CD8-positive, alpha-beta memory T cell (primary cell): Measurements from ENCODE around the gene MICU2. TPM values are rescaled to one million over a fixed set of nuclear protein-coding genes. Genes with fewer than 3 reads are reported as not detected.

Source experiments
- CTCF ChIA-PET: fragments of 350-600 bp; sonication (Branson Sonifier 250); formaldehyde crosslinking; loops from one replicate; lab custom pipeline; 2021; ENCODE audit warnings: antibody characterized with exemption; lab: Charles Lee
- POLR2A ChIA-PET: fragments of 350-600 bp; sonication (Branson Sonifier 250); formaldehyde crosslinking; loops from one replicate; lab custom pipeline; 2021; ENCODE audit warnings: antibody characterized with exemption; lab: Charles Lee
- DNase-seq, 5 donors: peaks; one replicate each; pipeline versions ENCODE4 v3.0.0 to v3.0.0-alpha.2; 2020 to 2022; ENCODE audit warnings: mixed read lengths in 1 of 5
- H3K27ac ChIP-seq: one replicate; pipeline ENCODE4 v1.7.0; 2013; ENCODE audit warnings: low read depth, mild to moderate bottlenecking, low read length, moderate library complexity
- H3K27me3 ChIP-seq: 2 replicates; pipeline ENCODE4 v1.7.0; 2013; ENCODE audit warnings: low read length, mild to moderate bottlenecking; ENCODE audit not compliant: insufficient read depth, poor library complexity, severe bottlenecking
- H3K36me3 ChIP-seq: 2 replicates; pipeline ENCODE4 v1.7.0; 2013; ENCODE audit warnings: mild to moderate bottlenecking, low read length, moderate library complexity; ENCODE audit not compliant: insufficient read depth
- H3K4me1 ChIP-seq: 2 replicates; pipeline ENCODE4 v1.7.0; 2013; ENCODE audit warnings: mild to moderate bottlenecking, low read length, moderate library complexity; ENCODE audit not compliant: insufficient read depth
- H3K4me3 ChIP-seq: 2 replicates; pipeline ENCODE4 v1.7.0; 2013; ENCODE audit warnings: mild to moderate bottlenecking, low read length
- H3K9me3 ChIP-seq: 2 replicates; pipeline ENCODE4 v1.7.0; 2013; ENCODE audit warnings: mild to moderate bottlenecking, low read length
- H3K27ac Mint-ChIP-seq, 8 donors: one replicate each; pipeline ENCODE4 v1.8.0; 2020 to 2021; ENCODE audit warnings: mixed read lengths in 8 of 8, mild to moderate bottlenecking in 6 of 8, inconsistent platforms in 3 of 8, moderate library complexity in 3 of 8
- H3K27me3 Mint-ChIP-seq, 2 donors: one replicate each; pipeline ENCODE4 v1.8.0; 2020 to 2021; ENCODE audit warnings: mixed read lengths in 2 of 2, mild to moderate bottlenecking in 1 of 2, moderate library complexity in 1 of 2
- H3K36me3 Mint-ChIP-seq, 3 donors: one replicate each; pipeline ENCODE4 v1.8.0; 2020 to 2021; ENCODE audit warnings: mixed read lengths in 3 of 3, inconsistent platforms in 1 of 3, mild to moderate bottlenecking in 1 of 3
- H3K4me1 Mint-ChIP-seq, 3 donors: one replicate each; pipeline ENCODE4 v1.8.0; 2020 to 2021; ENCODE audit warnings: mixed read lengths in 3 of 3, inconsistent platforms in 1 of 3, mild to moderate bottlenecking in 1 of 3
- H3K4me3 Mint-ChIP-seq, 7 donors: one replicate each; pipeline ENCODE4 v1.8.0; 2020 to 2021; ENCODE audit warnings: mixed read lengths in 7 of 7, mild to moderate bottlenecking in 6 of 7, moderate library complexity in 4 of 7, inconsistent platforms in 2 of 7
- H3K9me3 Mint-ChIP-seq, 5 donors: one replicate each; pipeline ENCODE4 v1.8.0; 2020 to 2022; ENCODE audit warnings: mixed read lengths in 5 of 5, mild to moderate bottlenecking in 3 of 5, moderate library complexity in 2 of 5, inconsistent platforms in 1 of 5
- polyA plus RNA-seq: library from polyadenylated mRNA; unstranded; fragments of 300-500 nt; fragmentation: Illumina TruSeq; gene quantifications from one replicate; pipeline ENCODE4 v1.2.3, GENCODE V29; 2021
- total RNA-seq, 2 experiments: library from RNA; stranded (reverse); gene quantifications; one replicate each; pipeline ENCODE4 v1.2.3, GENCODE V29; 2021

MICU2 gene
- total and polyA plus RNA-seq, 3 experiments from 2014 or later: 36.0 to 47.6 (median 38.5) TPM

- peak overlapping the region in 4 of 7 donors; percentile 32 to 91 (median 50) for H3K4me3 Mint-ChIP-seq
- H3K27ac Mint-ChIP-seq: peak overlapping the region in 3 of 8 donors; percentile 15 to 93 (median 17)
- Histone ChIP-seq H3K4me1 (peaks cover 24% of the 10 kb centered on the region), H3K27me3 (no peaks in the 10 kb centered on the region), H3K4me3 (no peak overlapping the region), H3K9me3 (no peaks in the 10 kb centered on the region), H3K36me3 (no peaks in the 10 kb centered on the region), H3K27ac (no peak overlapping the region)
- DNase-seq: no peak
- H3K27me3 Mint-ChIP-seq: peaks cover 0 to 4% of the 10 kb centered on the region in 2 donors
- H3K4me1 Mint-ChIP-seq: peaks cover 25 to 37% (median 28%) of the 10 kb centered on the region in 3 donors
- H3K9me3 Mint-ChIP-seq: no peaks in the 10 kb centered on the region
- H3K36me3 Mint-ChIP-seq: peaks cover 0 to 11% (median 0%) of the 10 kb centered on the region in 3 donors
- ChIA-PET POLR2A (no interaction called here), CTCF (interaction anchor here (4.6 kb wide), 1 partner anchor 16 kb away, joined by 31 read pairs; no protein-coding TSS in a partner anchor)
Observed at GRCh38 chr13:21461131-21461530, 142.8 kb downstream of the MICU2 start.

GRCh38 chr13:21458813-21459701, 144.9 kb downstream of the MICU2 start, which contains the start of gene ZDHHC20:
Gene ZDHHC20, minus strand, starts transcription at chr13:21459303. Its CDS starts 132 bp downstream, at chr13:21459171.
- Mint-ChIP-seq H3K4me1 (peaks cover 41 to 53% (median 47%) of the 10 kb centered on the region in 3 donors), H3K4me3 (peak within 1 kb of the TSS; percentile 94 to 97 (median 96)), H3K27ac (peak within 1 kb of the TSS; percentile 93 to 98 (median 94)), H3K27me3 (peaks cover 0 to 4% of the 10 kb centered on the region in 2 donors), H3K9me3 (no peaks in the 10 kb centered on the region), H3K36me3 (peaks cover 3 to 15% (median 5%) of the 10 kb centered on the region in 3 donors)
- DNase-seq: peak; percentile 84 to 91 (median 87)
- Histone ChIP-seq H3K27ac (peak within 1 kb of the TSS; percentile 87), H3K4me3 (peak within 1 kb of the TSS; percentile 76), H3K36me3 (no peaks in the 10 kb centered on the region), H3K9me3 (no peaks in the 10 kb centered on the region), H3K4me1 (peaks cover 28% of the 10 kb centered on the region), H3K27me3 (no peaks in the 10 kb centered on the region)
- CTCF ChIA-PET: interaction anchor here (1.3 to 4.6 kb wide), 4 partner anchors 9 to 283 kb away, joined by 4 to 31 read pairs (median 11); partner anchors contain the start of genes MRPL57 and SKA3
- POLR2A ChIA-PET: interaction anchor here (1.0 to 2.4 kb wide), 5 partner anchors 67 to 282 kb away, joined by 4 to 10 read pairs (median 8); partner anchors contain the start of genes MICU2, MRPL57 and SKA3

- no peaks in the 10 kb centered on the region for H3K9me3 ChIP-seq
- no peaks in the 10 kb centered on the region for H3K27me3 Mint-ChIP-seq
- POLR2A ChIA-PET: interaction anchor here (1.0 to 2.4 kb wide), 5 partner anchors 66 to 281 kb away, joined by 4 to 10 read pairs (median 8); partner anchors contain the start of genes MICU2, MRPL57 and SKA3
- peak overlapping the region; percentile 76 for H3K4me3 ChIP-seq
- H3K36me3 ChIP-seq: no peaks in the 10 kb centered on the region
- H3K36me3 Mint-ChIP-seq: peaks cover 3 to 15% (median 5%) of the 10 kb centered on the region in 3 donors
- H3K9me3 Mint-ChIP-seq: no peaks in the 10 kb centered on the region
- H3K4me3 Mint-ChIP-seq: peak overlapping the region; percentile 93 to 96 (median 94)
- peaks cover 41 to 54% (median 49%) of the 10 kb centered on the region in 3 donors for H3K4me1 Mint-ChIP-seq
- H3K27ac ChIP-seq: peak overlapping the region; percentile 87
- DNase-seq: peak in 4 of 5 donors; percentile 20 to 68 (median 38)
- CTCF ChIA-PET: interaction anchor here (1.3 to 4.6 kb wide), 4 partner anchors 9 to 282 kb away, joined by 4 to 31 read pairs (median 11); partner anchors contain the start of genes MRPL57 and SKA3
- peak overlapping the region; percentile 86 to 95 (median 92) for H3K27ac Mint-ChIP-seq
- peaks cover 28% of the 10 kb centered on the region for H3K4me1 ChIP-seq
- no peaks in the 10 kb centered on the region for H3K27me3 ChIP-seq
Observed at GRCh38 chr13:21458451-21458812, 145.5 kb downstream of the MICU2 start.

- H3K36me3 Mint-ChIP-seq: peaks cover 3 to 19% (median 17%) of the 10 kb centered on the region in 3 donors
- no peaks in the 10 kb centered on the region for H3K36me3 ChIP-seq
- no peak overlapping the region for H3K4me3 ChIP-seq
- peaks cover 67 to 79% (median 73%) of the 10 kb centered on the region in 3 donors for H3K4me1 Mint-ChIP-seq
- no peak overlapping the region for H3K27ac Mint-ChIP-seq
- H3K4me1 ChIP-seq: peaks cover 23% of the 10 kb centered on the region
- CTCF ChIA-PET: interaction anchor here (1.9 to 2.0 kb wide), 2 partner anchors 24 to 155 kb away, joined by 5 to 7 read pairs; no protein-coding TSS in a partner anchor
- DNase-seq: no peak
- peak overlapping the region in 1 of 7 donors; percentile 51 for H3K4me3 Mint-ChIP-seq
- no peaks in the 10 kb centered on the region for H3K9me3 ChIP-seq
- no peak overlapping the region for H3K27ac ChIP-seq
- POLR2A ChIA-PET: no interaction called here
- H3K27me3 Mint-ChIP-seq: no peaks in the 10 kb centered on the region
- peaks cover 0 to 9% (median 5%) of the 10 kb centered on the region in 5 donors for H3K9me3 Mint-ChIP-seq
- H3K27me3 ChIP-seq: no peaks in the 10 kb centered on the region
Observed at GRCh38 chr13:21453387-21454081, 150.4 kb downstream of the MICU2 start.

GRCh38 chr13:21450936-21451335, 153.0 kb downstream of the MICU2 start:
- no peak overlapping the region for H3K4me3 Mint-ChIP-seq
- no peak overlapping the region for H3K27ac ChIP-seq
- H3K4me1 Mint-ChIP-seq: peaks cover 55 to 67% (median 61%) of the 10 kb centered on the region in 3 donors
- no peak overlapping the region for H3K27ac Mint-ChIP-seq
- H3K36me3 Mint-ChIP-seq: peaks cover 5 to 22% (median 16%) of the 10 kb centered on the region in 3 donors
- H3K9me3 ChIP-seq: no peaks in the 10 kb centered on the region
- ChIA-PET CTCF (no interaction called here), POLR2A (no interaction called here)
- H3K27me3 Mint-ChIP-seq: no peaks in the 10 kb centered on the region
- no peak overlapping the region for H3K4me3 ChIP-seq
- no peaks in the 10 kb centered on the region for H3K27me3 ChIP-seq
- no peak for DNase-seq
- H3K9me3 Mint-ChIP-seq: peaks cover 0 to 9% (median 5%) of the 10 kb centered on the region in 5 donors
- no peaks in the 10 kb centered on the region for H3K36me3 ChIP-seq
- H3K4me1 ChIP-seq: peaks cover 5% of the 10 kb centered on the region

- no peaks in the 10 kb centered on the region for H3K9me3 ChIP-seq
- Mint-ChIP-seq H3K27ac (peak overlapping the region in 1 of 8 donors; percentile 31), H3K36me3 (peaks cover 3 to 12% (median 4%) of the 10 kb centered on the region in 3 donors), H3K4me3 (no peak overlapping the region), H3K27me3 (no peaks in the 10 kb centered on the region), H3K9me3 (no peaks in the 10 kb centered on the region), H3K4me1 (peaks cover 55 to 70% (median 60%) of the 10 kb centered on the region in 3 donors)
- H3K4me3 ChIP-seq: no peak overlapping the region
- no peaks in the 10 kb centered on the region for H3K27me3 ChIP-seq
- no peaks in the 10 kb centered on the region for H3K4me1 ChIP-seq
- H3K27ac ChIP-seq: no peak overlapping the region
- CTCF ChIA-PET: no interaction called here
- POLR2A ChIA-PET: no interaction called here
- no peak for DNase-seq
- H3K36me3 ChIP-seq: no peaks in the 10 kb centered on the region
Observed at GRCh38 chr13:21446656-21447055, 157.3 kb downstream of the MICU2 start.

- no peaks in the 10 kb centered on the region for H3K9me3 Mint-ChIP-seq
- ChIA-PET CTCF (interaction anchor here (1.0 kb wide), 1 partner anchor 31 kb away, joined by 3 read pairs; no protein-coding TSS in a partner anchor), POLR2A (no interaction called here)
- Histone ChIP-seq H3K9me3 (no peaks in the 10 kb centered on the region), H3K27ac (no peak overlapping the region), H3K4me3 (no peak overlapping the region), H3K27me3 (no peaks in the 10 kb centered on the region), H3K36me3 (no peaks in the 10 kb centered on the region), H3K4me1 (no peaks in the 10 kb centered on the region)
- H3K27me3 Mint-ChIP-seq: no peaks in the 10 kb centered on the region
- H3K36me3 Mint-ChIP-seq: peaks cover 3 to 13% (median 4%) of the 10 kb centered on the region in 3 donors
- no peak for DNase-seq
- no peak overlapping the region for H3K4me3 Mint-ChIP-seq
- H3K27ac Mint-ChIP-seq: peak overlapping the region in 2 of 8 donors; percentile 33 to 48
- peaks cover 55 to 70% (median 63%) of the 10 kb centered on the region in 3 donors for H3K4me1 Mint-ChIP-seq
Observed at GRCh38 chr13:21445759-21446158, 158.2 kb downstream of the MICU2 start.
